Dendritic cell treated with granulocyte-macrophage colony-stimulating factor and Interleukin-4, amounts not matched to agents 40 ng/mL and 50 ng/mL, for 4 days (primary cell): Measurements from ENCODE around the gene POLR1B.

Experiments used
- H3K27ac Mint-ChIP-seq: one replicate; pipeline ENCODE4 v1.8.0; 2022; ENCODE audit warnings: mild to moderate bottlenecking, mixed read lengths
- H3K27me3 Mint-ChIP-seq: one replicate; pipeline ENCODE4 v1.8.0; 2022; ENCODE audit warnings: mild to moderate bottlenecking, mixed read lengths
- H3K36me3 Mint-ChIP-seq: one replicate; pipeline ENCODE4 v1.8.0; 2022; ENCODE audit warnings: low read depth, mixed read lengths
- H3K4me1 Mint-ChIP-seq: one replicate; pipeline ENCODE4 v1.8.0; 2022; ENCODE audit warnings: low read depth, mixed read lengths
- H3K4me3 Mint-ChIP-seq: one replicate; pipeline ENCODE4 v1.8.0; 2022; ENCODE audit warnings: mild to moderate bottlenecking, moderate library complexity, mixed read lengths
- H3K9me3 Mint-ChIP-seq: one replicate; pipeline ENCODE4 v1.8.0; 2022; ENCODE audit warnings: mixed read lengths
- intact Hi-C: fragments of 100-400 bp; cut with micrococcal nuclease; formaldehyde crosslinking; loops from one replicate; pipeline ENCODE4 v1.15.0; 2022

POLR1B gene

DNA sequence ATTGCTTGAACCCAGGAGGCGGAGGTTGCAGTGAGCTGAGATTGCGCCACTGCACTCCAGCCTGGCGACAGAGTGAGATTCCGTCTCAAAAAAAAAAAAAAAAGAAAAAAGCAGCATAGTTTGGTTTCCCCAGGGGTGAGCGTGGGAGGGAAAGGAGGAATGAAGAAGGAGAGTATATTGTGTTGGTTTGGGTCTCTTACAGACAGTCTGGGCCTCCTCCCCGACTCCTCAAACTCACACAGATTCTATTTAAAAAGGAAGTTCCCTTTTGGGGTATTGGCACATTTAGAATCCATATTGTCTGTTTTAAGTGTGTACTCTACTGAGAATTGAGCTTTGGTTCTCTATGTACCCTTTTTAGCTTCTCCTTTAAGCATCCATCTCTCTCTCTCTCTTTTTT lies 76.1 kb downstream of the POLR1B start:
- Mint-ChIP-seq H3K9me3 (no peaks in the 10 kb centered on the region), H3K27ac (peak overlapping the region; percentile 11), H3K36me3 (no peaks in the 10 kb centered on the region), H3K4me3 (no peak overlapping the region), H3K27me3 (peaks cover 2% of the 10 kb centered on the region), H3K4me1 (peaks cover 24% of the 10 kb centered on the region)
- intact Hi-C loops, result no loop called here

DNA sequence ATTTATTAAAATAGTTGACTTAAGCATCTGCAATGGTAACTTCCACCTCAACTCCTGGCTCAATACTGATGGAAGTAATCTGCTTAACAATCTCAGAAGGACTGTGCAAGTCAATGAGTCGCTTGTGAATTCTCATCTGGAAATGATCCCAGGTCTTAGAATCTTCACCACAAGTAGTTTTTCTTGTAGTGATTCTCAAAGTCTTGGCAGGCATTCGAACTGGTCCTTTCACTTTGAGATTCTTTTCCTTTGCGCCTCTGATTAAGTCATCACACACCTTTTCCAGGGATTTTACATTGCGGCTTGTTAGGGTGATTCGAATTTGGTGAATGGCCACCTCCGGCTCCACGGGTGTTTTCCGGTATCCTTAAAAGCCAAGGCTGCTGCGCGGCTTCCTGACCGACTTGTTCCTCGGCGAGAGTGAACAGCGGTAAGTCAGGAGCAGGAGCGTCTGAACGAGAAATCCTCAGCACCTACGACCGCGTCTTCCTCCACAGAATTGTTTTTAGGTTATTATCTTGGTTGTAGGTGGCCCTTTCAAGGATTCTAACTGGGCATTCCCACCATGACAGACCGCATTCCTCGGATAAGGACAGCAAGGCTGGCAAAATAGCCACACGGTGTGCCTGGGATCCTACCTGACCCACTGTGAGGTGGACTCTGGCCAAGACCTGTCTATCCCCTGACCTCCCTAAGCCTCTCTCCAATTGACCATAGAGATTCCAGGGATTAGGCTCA lies 79.7 kb downstream of the POLR1B start:
- no peak overlapping the region for H3K4me3 Mint-ChIP-seq
- peaks cover 41% of the 10 kb centered on the region for H3K4me1 Mint-ChIP-seq
- no peaks in the 10 kb centered on the region for H3K9me3 Mint-ChIP-seq
- H3K27ac Mint-ChIP-seq, result no peak overlapping the region
- H3K27me3 Mint-ChIP-seq, result no peaks in the 10 kb centered on the region
- H3K36me3 Mint-ChIP-seq, result no peaks in the 10 kb centered on the region
- intact Hi-C loops, result no loop called here

- H3K9me3 Mint-ChIP-seq, result no peaks in the 10 kb centered on the region
- no peaks in the 10 kb centered on the region for H3K27me3 Mint-ChIP-seq
- peaks cover 41% of the 10 kb centered on the region for H3K4me1 Mint-ChIP-seq
- H3K4me3 Mint-ChIP-seq, result no peak overlapping the region
- intact Hi-C loops, result no loop called here
- H3K36me3 Mint-ChIP-seq, result no peaks in the 10 kb centered on the region
- H3K27ac Mint-ChIP-seq, result no peak overlapping the region
Measured at GRCh38 chr2:112622528-112622849, 80.2 kb downstream of the POLR1B start.

DNA sequence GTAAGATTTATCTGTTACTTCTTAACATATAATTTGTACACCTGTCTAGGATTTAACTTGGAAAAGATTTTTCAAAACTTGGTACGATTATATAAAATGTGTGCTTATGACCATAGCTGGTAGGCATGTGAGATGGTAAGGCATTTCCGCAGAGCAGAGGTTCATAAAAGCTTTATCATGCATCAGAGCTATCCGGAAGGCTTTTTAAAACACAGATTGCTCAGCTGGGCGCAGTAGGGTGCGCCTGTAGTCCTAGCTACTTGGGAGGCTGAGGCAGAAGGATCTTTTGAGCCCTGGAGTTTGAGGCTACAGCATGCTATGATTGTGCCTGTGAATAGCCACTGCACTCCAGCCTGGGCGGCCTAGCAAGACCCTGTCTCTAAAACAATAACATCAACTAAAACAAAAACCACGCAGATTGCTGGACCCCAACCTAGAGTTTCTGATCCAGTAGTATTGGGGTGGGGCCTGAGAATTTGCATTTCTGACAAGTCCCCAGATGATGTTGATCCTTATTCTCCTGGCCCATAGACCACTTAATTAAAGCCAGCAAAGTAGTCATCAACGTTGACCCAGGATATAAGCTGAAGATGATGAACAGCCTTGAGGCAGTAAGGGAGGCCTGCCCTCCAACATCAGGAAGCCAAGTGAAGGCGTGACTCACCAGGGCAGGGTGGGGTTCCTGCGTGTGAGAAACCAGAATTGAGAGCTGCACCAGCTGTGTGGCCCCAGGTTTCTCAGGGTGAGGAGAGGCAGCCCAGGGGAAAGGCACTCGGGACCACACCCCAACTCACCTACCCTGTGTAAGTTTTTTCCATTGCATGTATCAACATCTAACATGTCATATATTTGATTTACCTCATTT lies 81.9 kb downstream of the POLR1B start:
- Mint-ChIP-seq H3K27me3 (no peaks in the 10 kb centered on the region), H3K36me3 (no peaks in the 10 kb centered on the region), H3K9me3 (no peaks in the 10 kb centered on the region), H3K4me3 (no peak overlapping the region), H3K27ac (peak overlapping the region; percentile 75), H3K4me1 (peaks cover 47% of the 10 kb centered on the region)
- intact Hi-C loops, result no loop called here

DNA sequence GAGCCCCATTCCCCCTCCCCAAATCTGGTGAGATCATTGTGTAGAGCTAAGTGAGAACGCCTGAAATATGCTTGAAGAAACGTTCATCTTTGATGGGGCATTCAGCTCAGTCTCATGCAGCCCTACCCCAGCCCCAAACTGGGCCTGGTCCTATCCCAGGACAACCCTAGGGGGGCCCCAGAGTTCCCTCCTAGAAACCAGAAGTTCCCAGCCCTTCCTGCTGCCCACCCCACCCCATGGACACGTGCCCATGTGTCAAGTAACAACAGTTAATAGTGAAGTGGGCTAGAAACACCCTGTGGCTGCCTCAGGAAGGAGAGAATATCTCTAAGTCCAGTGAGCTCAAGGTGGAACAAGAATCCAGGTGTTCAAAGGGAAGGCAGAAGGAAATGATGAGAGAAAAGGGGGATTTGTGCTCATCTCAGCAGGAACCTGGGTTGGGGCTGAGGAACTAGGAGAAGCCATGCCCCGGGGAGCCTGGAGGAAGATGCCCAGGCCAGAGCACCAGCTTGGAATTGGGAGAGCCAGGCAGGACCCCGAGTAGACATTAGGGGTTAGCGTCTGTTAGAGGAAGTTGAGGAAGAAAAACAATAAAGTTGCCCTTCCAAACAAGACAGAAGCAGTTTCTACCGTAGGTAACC lies 83.3 kb downstream of the POLR1B start:
- Mint-ChIP-seq H3K27me3 (no peaks in the 10 kb centered on the region), H3K9me3 (no peaks in the 10 kb centered on the region), H3K4me1 (peaks cover 61% of the 10 kb centered on the region), H3K27ac (peak overlapping the region; percentile 75), H3K4me3 (no peak overlapping the region), H3K36me3 (no peaks in the 10 kb centered on the region)
- intact Hi-C loops, result loop anchor here (2.0 kb wide), 1 partner anchor 19 kb away; the partner anchor contains the start of gene SLC20A1

DNA sequence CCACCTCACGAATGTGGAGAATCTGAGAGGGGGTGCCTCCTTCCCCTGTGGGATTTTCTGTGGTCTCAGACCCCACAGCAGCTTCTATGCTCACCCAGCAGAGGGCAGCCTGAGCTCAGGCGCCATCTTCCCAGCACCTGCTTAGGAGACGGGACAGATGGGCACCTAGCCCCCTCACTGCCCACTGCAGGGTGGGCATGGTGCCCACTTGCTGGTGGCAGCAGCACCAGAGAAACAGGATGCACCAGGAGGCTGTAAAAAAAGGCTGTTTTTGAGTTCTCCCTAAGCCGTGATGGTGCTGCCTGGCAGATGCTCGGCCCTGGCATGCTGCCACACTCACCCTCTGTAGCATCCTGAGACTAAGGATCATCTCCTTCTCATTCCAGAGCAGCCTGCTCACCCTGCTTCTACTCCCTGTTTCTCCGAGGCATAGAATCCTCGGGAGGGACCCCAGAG lies 84.4 kb downstream of the POLR1B start:
- Mint-ChIP-seq H3K4me1 (peaks cover 72% of the 10 kb centered on the region), H3K9me3 (no peaks in the 10 kb centered on the region), H3K4me3 (no peak overlapping the region), H3K27ac (peak overlapping the region; percentile 75), H3K27me3 (no peaks in the 10 kb centered on the region), H3K36me3 (no peaks in the 10 kb centered on the region)
- intact Hi-C loops, result loop anchor here (1.0 to 2.0 kb wide), 2 partner anchors 18 to 100 kb away; partner anchors contain the start of gene SLC20A1
